Dermis blood vessel endothelial cell (primary cell): Measurements from ENCODE around the gene TMEM272. TPM values are rescaled to one million over a fixed set of nuclear protein-coding genes. Genes with fewer than 3 reads are reported as not detected.

ENCODE experiments used
- DNase-seq: peaks from one replicate; pipeline ENCODE4 v3.0.0; 2010
- total RNA-seq: library from RNA; depleted of rRNA; stranded (reverse); fragments of >200 nt; gene quantifications from 2 replicates; pipeline ENCODE4 v1.2.3, GENCODE V29; 2014

The TMEM272 gene
- total RNA-seq = not detected in 2 replicates

- peak; percentile 65 for DNase-seq
Measured at GRCh38 chr13:51844862-51845573, at the start of gene TMEM272. Gene TMEM272 (minus strand): TSS chr13:51845177. CDS start chr13:51838530, 6,647 bp downstream.

GRCh38 chr13:51894239-51894638, 49.3 kb upstream of the TMEM272 start:
- DNase-seq = no peak

- no peak for DNase-seq
Measured at GRCh38 chr13:51892657-51893056, 47.7 kb upstream of the TMEM272 start.

- DNase-seq = no peak
Measured at GRCh38 chr13:51887468-51887867, 42.5 kb upstream of the TMEM272 start.

DNA sequence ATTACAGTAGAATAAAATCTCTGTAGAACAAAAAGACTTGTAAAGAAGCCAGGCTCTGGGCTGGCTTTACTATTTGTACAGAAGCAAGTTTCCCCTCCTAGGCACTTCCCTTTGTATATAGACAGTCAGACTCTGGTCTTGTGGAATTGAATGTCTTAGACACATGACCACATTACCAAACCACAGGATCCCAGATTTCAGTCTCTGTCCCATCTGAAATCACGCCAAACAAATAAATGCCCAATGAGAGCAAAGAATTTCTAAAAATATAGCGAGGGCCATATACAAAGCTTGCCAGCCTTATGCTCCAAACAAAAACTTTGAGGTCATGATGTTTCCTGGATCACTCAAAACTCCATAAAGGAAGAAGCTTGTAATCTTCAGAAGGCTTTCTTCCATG, 40.7 kb upstream of the TMEM272 start:
- no peak for DNase-seq

DNA sequence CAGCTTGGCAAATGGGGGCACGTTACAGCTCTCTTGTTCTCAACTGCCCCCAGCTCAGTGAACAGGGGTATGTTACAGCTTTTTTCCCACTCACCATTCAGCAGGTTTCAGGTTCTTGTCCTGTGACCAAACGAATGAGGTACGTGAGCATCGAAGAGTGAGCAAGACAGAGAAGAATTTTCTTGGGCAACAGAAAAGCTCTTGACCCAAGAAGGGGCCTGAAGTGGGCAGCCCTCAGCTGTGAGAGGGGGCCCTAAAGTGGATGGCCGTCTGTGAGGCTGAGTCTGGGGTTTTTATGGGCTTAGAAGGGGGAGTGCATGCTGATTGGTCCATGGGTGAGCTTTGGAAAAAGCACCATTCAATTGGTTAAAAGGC, 38.2 kb upstream of the TMEM272 start:
- no peak for DNase-seq

GRCh38 chr13:51882570-51883225, 37.7 kb upstream of the TMEM272 start:
- no peak for DNase-seq

DNA sequence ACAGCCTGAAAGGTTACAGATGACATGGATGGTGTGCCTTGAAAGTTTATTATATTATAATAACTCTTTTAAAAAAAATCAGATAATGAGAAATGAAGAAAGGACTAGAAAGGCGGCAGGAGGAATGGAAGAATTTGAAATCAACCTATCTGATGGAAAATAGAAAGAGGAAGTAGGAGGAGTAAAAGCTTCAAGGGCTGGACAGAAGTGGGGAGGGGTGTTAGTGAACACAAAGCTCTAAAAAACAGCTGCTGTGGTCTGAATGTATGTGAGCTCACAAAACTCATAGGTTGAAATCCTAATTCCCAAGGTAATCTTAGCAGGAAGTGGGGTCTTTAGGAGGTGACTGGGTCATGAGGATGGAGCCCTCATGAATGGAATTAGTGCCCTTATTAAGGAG, 36.3 kb upstream of the TMEM272 start:
- DNase-seq = no peak

DNA sequence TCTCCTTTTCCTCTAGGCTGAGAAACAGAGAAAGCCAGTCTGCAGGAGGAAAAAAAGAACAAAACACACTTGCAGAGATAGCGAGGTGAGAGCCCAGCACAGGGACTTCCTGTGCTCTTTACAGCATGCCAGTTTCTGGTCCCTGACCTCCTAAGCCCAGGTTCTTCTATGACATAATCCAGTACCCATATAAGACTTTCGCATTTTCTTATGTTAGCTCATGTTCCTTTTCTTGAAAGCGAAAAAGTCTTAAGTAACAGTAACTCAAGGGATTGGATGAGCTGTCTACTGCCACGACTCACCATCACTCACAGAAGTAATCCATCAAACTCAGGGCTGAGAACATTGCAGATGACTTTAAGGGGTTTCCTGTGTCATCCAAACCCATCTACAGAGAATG, 34.2 kb upstream of the TMEM272 start:
- DNase-seq = no peak

- DNase-seq = no peak
Measured at GRCh38 chr13:51874651-51875050, 29.7 kb upstream of the TMEM272 start.

DNA sequence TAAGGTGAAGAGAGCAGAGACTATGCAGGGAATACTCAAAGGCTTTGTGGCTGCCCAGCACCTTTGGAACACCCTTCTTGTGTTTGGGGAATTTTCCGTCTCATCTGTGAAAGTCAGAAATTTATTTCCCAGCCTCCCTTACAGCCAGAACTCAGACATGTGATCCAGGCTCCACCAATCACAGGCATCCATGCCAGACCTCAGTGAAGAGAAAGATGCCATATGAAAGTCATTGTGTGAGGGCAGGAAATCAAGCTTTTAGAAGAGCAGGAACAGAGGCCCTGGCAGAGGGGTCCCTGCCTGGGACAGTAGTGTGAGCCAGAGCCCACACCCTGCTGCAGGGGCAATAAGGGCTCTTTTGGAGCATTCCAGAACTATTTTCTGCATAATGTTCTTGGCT, 28.9 kb upstream of the TMEM272 start:
- DNase-seq = no peak

GRCh38 chr13:51873117-51873798, 28.3 kb upstream of the TMEM272 start:
- no peak for DNase-seq

- DNase-seq = no peak
Measured at GRCh38 chr13:51870616-51871015, 25.6 kb upstream of the TMEM272 start.

GRCh38 chr13:51869916-51870315, 24.9 kb upstream of the TMEM272 start:
- no peak for DNase-seq

- DNase-seq = no peak
Measured at GRCh38 chr13:51867062-51867461, 22.1 kb upstream of the TMEM272 start.

DNA sequence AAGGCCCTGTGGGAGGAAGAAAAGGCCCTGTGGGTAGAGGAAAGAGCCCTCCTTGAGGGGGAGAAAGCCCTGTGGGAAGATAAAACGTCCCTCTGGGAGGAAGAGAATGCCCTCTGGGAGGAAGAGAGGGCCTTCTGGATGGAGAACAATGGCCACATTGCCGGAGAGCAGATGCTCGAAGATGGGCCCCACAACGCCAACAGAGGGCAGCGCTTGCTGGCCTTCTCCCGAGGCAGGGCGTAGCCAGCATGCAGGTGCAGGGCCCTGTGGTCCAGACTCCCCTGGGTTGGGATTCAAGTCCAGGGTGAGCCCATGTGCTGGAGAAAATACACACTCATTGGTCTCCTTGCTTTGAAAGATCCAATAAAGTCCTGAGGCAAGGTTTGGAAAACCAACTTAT, 20.9 kb upstream of the TMEM272 start:
- DNase-seq = no peak

DNA sequence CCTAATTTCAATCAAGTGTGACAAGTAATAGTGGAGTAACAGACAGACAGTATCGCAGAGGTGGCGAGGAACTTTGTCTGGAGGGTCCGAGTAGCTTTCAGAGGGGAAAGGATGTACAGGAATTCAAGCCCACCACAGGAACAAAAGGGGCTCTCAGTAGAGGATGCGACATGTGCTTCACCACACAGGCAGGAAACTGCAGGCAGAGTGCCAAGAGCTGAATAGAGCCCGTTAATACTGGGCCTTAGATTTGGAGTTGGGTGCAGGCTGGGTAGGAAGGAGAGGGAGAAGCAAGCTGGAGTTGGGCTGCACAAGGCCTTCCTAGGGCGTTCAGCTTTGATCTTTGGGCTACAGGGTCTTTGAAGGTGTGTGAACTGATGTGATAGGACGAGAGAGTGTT, 18.0 kb upstream of the TMEM272 start:
- DNase-seq = peak; percentile 4

DNA sequence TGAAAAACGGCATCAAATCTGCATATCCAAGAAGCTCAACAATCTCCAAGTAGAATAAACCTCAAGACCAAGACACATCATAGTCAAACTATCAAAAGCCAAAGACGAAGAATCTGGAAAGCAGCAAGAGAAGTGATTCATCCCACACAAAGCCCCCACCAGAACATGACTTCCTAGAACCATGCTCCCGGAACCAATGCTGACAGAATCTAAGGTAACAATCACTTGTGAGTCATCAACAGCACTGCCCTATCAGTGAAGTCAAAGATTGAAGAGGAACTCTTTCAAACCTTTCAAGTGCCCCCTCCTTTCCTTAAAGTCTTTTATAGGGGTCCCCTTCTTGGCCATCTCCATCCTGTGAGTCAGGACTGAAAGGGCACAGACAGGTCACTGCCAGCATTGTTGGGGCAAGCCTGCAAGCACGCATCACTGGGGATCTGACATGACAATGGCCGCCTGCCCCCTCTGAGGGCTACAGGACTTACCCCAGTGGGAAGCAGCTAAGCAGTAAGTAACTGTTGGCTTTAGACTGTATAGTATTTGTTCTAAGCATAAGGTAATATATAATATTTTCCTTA, 16.8 kb upstream of the TMEM272 start, which contains the start of gene CCDC70:
CCDC70 (plus strand) TSS at position 247 of the 578 bp plus-strand sequence. CDS start 3,443 bp downstream, outside the sequence.
- DNase-seq = peak; percentile 69

GRCh38 chr13:51858433-51859247, 13.7 kb upstream of the TMEM272 start:
- no peak for DNase-seq

DNA sequence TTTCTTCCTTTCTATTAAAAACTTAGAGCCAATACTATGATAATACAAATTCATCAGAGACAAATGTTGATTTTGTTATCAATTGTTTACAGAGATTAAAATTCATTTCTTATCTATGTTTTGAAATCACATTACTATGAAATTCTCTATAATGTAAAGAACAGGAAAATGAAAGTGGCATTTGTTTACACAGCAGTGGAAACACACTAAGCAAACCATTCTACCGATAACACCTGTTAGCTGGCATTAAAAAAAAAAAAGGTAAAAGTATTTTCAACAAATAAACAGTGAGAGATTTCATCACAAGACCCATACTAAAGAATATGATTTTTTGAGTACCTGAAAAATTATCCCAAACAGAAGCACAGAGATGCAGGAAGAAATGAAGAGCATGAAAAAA, 12.0 kb upstream of the TMEM272 start:
- DNase-seq = no peak

DNA sequence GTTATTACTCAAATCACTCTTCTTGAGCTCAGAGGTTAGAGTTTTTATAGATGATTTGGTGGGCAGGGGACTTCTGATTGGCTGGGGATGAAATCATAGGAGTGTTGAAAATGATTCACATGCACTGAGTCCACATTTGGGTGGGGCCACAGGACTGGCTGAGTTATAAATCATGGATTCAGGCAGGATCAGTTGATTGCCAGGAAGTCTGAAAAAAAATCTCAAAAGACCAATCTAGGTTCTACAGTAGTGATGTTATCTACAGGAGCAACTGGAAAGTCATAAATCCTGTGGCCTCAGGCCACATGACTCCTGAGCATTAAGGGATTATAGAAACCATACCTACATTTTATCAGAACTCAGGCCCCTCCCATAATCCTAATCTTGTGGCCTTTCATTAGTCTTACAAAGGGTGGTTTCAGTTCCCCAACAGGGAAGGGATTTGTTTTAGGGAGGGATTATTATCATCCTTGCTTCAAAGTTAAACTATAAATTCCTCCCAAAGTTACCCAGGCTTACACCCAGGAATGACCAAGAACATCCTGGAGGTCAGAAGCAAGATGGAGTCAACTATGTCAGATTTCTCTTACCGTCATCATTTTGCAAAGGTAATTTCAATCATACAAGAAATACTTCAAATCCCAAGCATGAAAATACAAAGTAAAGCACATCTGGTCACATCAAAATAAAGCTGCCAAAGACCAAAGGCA, 11.2 kb upstream of the TMEM272 start:
- no peak for DNase-seq
